Chondrocyte (in vitro differentiated cells): ENCODE results near the gene PDE10A. TPM values are rescaled to one million over a fixed set of nuclear protein-coding genes. Genes with fewer than 3 reads are reported as not detected.

ENCODE experiments used
- DNase-seq: peaks from one replicate; pipeline ENCODE4 v3.0.0; 2021; ENCODE audit warnings: mixed read lengths, low spot score
- H3K27ac Mint-ChIP-seq: one replicate; pipeline ENCODE4 v1.8.0; 2021; ENCODE audit warnings: mild to moderate bottlenecking, moderate library complexity, mixed read lengths; ENCODE audit not compliant: unreplicated experiment
- H3K27me3 Mint-ChIP-seq: 2 replicates; pipeline ENCODE4 v1.8.0; 2021; ENCODE audit warnings: low read depth, mixed read lengths
- H3K36me3 Mint-ChIP-seq: 2 replicates; pipeline ENCODE4 v1.8.0; 2021; ENCODE audit warnings: low read depth, mixed read lengths
- H3K4me1 Mint-ChIP-seq: 2 replicates; pipeline ENCODE4 v1.8.0; 2021; ENCODE audit warnings: low read depth, mild to moderate bottlenecking, mixed read lengths
- H3K4me3 Mint-ChIP-seq: one replicate; pipeline ENCODE4 v1.8.0; 2021; ENCODE audit warnings: mild to moderate bottlenecking, moderate library complexity, mixed read lengths; ENCODE audit not compliant: unreplicated experiment
- H3K9me3 Mint-ChIP-seq: 2 replicates; pipeline ENCODE4 v1.8.0; 2021; ENCODE audit warnings: low read depth, mixed read lengths
- CTCF ChIP-seq: fragments of 200-600 bp; sonication (generic); IDR thresholded peaks from 2 replicates; pipeline ENCODE4 v1.5.0; 2021; ENCODE audit warnings: antibody characterized with exemption, mild to moderate bottlenecking, moderate library complexity
- total RNA-seq: library from RNA; stranded (reverse); gene quantifications from 3 replicates; pipeline ENCODE4 v1.2.1, GENCODE V29; 2021

PDE10A gene
- total RNA-seq, 1 donor from 2014 or later, result 13.7 TPM

- Mint-ChIP-seq H3K36me3 (no peaks in the 10 kb centered on the region), H3K9me3 (no peaks in the 10 kb centered on the region), H3K4me1 (peaks cover 24% of the 10 kb centered on the region), H3K4me3 (no peak overlapping the region), H3K27ac (no peak overlapping the region), H3K27me3 (no peaks in the 10 kb centered on the region)
- no peak for DNase-seq
- no peak for TF ChIP-seq CTCF
These were observed 206.8 kb downstream of the PDE10A start for GRCh38 chr6:165456286-165456685.

GRCh38 chr6:165455488-165455887 lies 207.6 kb downstream of the PDE10A start:
- Mint-ChIP-seq H3K27ac (no peak overlapping the region), H3K4me1 (peaks cover 24% of the 10 kb centered on the region), H3K36me3 (no peaks in the 10 kb centered on the region), H3K27me3 (no peaks in the 10 kb centered on the region), H3K4me3 (no peak overlapping the region), H3K9me3 (no peaks in the 10 kb centered on the region)
- no peak for DNase-seq
- TF ChIP-seq CTCF, result no peak

GRCh38 chr6:165453395-165453794 lies 209.6 kb downstream of the PDE10A start:
- DNase-seq, result no peak
- Mint-ChIP-seq H3K9me3 (no peaks in the 10 kb centered on the region), H3K4me3 (no peak overlapping the region), H3K27ac (no peak overlapping the region), H3K36me3 (no peaks in the 10 kb centered on the region), H3K27me3 (no peaks in the 10 kb centered on the region), H3K4me1 (peaks cover 18% of the 10 kb centered on the region)
- TF ChIP-seq CTCF, result no peak

- Mint-ChIP-seq H3K4me3 (no peak overlapping the region), H3K27me3 (no peaks in the 10 kb centered on the region), H3K27ac (no peak overlapping the region), H3K4me1 (peaks cover 14% of the 10 kb centered on the region), H3K9me3 (no peaks in the 10 kb centered on the region), H3K36me3 (no peaks in the 10 kb centered on the region)
- no peak for TF ChIP-seq CTCF
- DNase-seq, result no peak
These were observed 211.2 kb downstream of the PDE10A start for GRCh38 chr6:165451838-165452237.

GRCh38 chr6:165448210-165448609 lies 214.8 kb downstream of the PDE10A start:
- H3K4me1 Mint-ChIP-seq, result no peaks in the 10 kb centered on the region
- TF ChIP-seq CTCF, result no peak
- H3K4me3 Mint-ChIP-seq, result no peak overlapping the region
- DNase-seq, result no peak
- no peaks in the 10 kb centered on the region for H3K36me3 Mint-ChIP-seq
- no peak overlapping the region for H3K27ac Mint-ChIP-seq
- no peaks in the 10 kb centered on the region for H3K9me3 Mint-ChIP-seq
- H3K27me3 Mint-ChIP-seq, result no peaks in the 10 kb centered on the region
